ENCODE measurements around the gene PTGER2. TPM values are rescaled to one million over a fixed set of nuclear protein-coding genes. Genes with fewer than 3 reads are reported as not detected.

The PTGER2 gene
- total RNA-seq, 4 donors from 2014 or later = 0.25 to 0.78 TPM; not detected in 2

DNA sequence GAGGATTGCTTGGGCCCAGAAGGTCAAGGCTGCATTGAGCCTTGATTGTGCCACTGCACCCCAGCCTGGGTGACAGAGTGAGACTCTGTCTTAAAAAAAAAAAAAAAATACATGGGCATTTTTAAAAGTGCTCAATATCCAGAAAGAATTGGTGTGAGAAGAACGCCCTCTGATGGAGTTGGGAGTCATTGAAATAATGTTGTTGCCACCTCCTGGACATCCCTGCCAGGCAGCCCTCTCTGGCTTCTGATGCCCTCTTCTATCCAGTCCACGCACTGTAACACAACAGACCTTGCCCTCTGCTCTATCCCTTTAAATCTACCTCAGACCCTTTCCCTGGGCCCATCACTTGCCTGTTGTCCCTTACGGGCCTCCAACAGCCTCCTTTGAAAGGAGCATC, 41.7 kb upstream of the PTGER2 start:
- DNase-seq (no peak), ATAC-seq (no peak)
- no peak overlapping the region for H3K27ac ChIP-seq
- TF ChIP-seq CTCF (IDR thresholded peaks at IDR 0.05 in 4 of 5, conservative IDR thresholded peaks at IDR 0.05 in 1 of 5) (no peak), POLR2A (IDR thresholded peaks at IDR 0.05) (no peak)
- H3K4me3 ChIP-seq = no peak overlapping the region
- peaks cover 3 to 17% (median 9%) of the 10 kb centered on the region in 3 donors for H3K27me3 ChIP-seq
- H3K4me1 ChIP-seq = no peaks in the 10 kb centered on the region
- H3K9me3 ChIP-seq = no peaks in the 10 kb centered on the region
- in situ Hi-C loops (cut with MboI; ENCODE audit: low sequenced_read_pairs in 4 of 4) (no loop called here), intact Hi-C loops (cut with DNase I; ENCODE audit: low total_unique reads) (no loop called here)
- H3K36me3 ChIP-seq = no peaks in the 10 kb centered on the region

DNA sequence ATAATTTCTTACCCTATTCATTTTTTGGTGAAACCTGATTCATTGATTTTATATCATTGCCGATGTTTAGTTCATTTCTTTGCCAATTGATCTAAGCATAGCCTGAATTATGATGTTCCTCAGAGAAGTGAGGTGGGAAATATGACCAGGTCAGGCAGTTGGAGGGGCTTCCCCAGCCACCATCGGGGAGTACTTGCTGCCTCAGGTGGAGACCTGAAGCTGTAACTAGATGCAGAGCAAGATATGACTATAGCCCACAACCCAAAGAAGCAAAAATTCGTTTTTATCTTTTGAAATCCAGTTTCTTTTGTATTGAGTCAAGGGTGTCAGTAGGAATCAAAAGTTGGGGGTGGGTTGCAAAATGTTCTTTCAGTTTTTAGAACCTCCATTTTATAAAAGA, 38.7 kb upstream of the PTGER2 start:
- H3K27ac ChIP-seq = no peak overlapping the region
- no peak overlapping the region for H3K4me3 ChIP-seq
- H3K9me3 ChIP-seq = no peaks in the 10 kb centered on the region
- ATAC-seq (no peak), DNase-seq (no peak)
- intact Hi-C loops (cut with DNase I; ENCODE audit: low total_unique reads) (no loop called here), in situ Hi-C loops (cut with MboI; ENCODE audit: low sequenced_read_pairs in 4 of 4) (no loop called here)
- TF ChIP-seq CTCF (IDR thresholded peaks at IDR 0.05 in 4 of 5, conservative IDR thresholded peaks at IDR 0.05 in 1 of 5) = no peak
- TF ChIP-seq POLR2A (IDR thresholded peaks at IDR 0.05) = no peak
- no peaks in the 10 kb centered on the region for H3K27me3 ChIP-seq
- no peaks in the 10 kb centered on the region for H3K4me1 ChIP-seq
- H3K36me3 ChIP-seq = no peaks in the 10 kb centered on the region

GRCh38 chr14:52277552-52277951, 36.6 kb upstream of the PTGER2 start:
- DNase-seq = no peak
- H3K27me3 ChIP-seq = no peaks in the 10 kb centered on the region
- intact Hi-C loops (cut with DNase I; ENCODE audit: low total_unique reads) (no loop called here), in situ Hi-C loops (cut with MboI; ENCODE audit: low sequenced_read_pairs in 4 of 4) (no loop called here)
- no peaks in the 10 kb centered on the region for H3K4me1 ChIP-seq
- H3K4me3 ChIP-seq = no peak overlapping the region
- TF ChIP-seq CTCF (IDR thresholded peaks at IDR 0.05 in 4 of 5, conservative IDR thresholded peaks at IDR 0.05 in 1 of 5) = no peak
- no peak for TF ChIP-seq POLR2A (IDR thresholded peaks at IDR 0.05)
- no peaks in the 10 kb centered on the region for H3K36me3 ChIP-seq
- no peak for ATAC-seq
- no peak overlapping the region for H3K27ac ChIP-seq
- no peaks in the 10 kb centered on the region for H3K9me3 ChIP-seq

DNA sequence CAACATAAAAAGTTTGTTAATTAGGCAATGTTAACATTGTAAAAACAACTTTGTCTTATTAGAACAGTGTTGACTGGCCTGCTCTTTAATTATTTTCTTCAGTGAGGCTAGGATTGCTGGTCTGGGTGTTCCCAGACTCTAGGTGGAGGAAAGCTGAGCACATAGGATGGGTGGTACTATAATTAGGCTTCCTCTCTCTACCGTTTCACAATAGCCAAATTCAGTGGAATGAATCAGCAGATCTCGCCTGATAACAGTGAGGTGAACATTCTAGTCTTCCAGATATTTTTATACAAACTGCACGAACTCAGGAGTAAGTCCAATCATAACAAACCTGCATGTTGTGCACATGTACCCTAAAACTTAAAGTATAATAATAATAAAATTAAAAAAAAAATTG, 34.7 kb upstream of the PTGER2 start:
- Histone ChIP-seq H3K36me3 (no peaks in the 10 kb centered on the region), H3K9me3 (no peaks in the 10 kb centered on the region), H3K4me1 (no peaks in the 10 kb centered on the region), H3K4me3 (no peak overlapping the region), H3K27ac (peak overlapping the region in 3 of 4 donors; percentile 24 to 46 (median 27)), H3K27me3 (no peaks in the 10 kb centered on the region)
- intact Hi-C loops (cut with DNase I; ENCODE audit: low total_unique reads) = no loop called here
- no peak for DNase-seq
- TF ChIP-seq CTCF (IDR thresholded peaks at IDR 0.05 in 4 of 5, conservative IDR thresholded peaks at IDR 0.05 in 1 of 5) (no peak), POLR2A (IDR thresholded peaks at IDR 0.05) (no peak)
- peak; percentile 65 to 66 for ATAC-seq
- in situ Hi-C loops (cut with MboI; ENCODE audit: low sequenced_read_pairs in 4 of 4) = no loop called here

DNA sequence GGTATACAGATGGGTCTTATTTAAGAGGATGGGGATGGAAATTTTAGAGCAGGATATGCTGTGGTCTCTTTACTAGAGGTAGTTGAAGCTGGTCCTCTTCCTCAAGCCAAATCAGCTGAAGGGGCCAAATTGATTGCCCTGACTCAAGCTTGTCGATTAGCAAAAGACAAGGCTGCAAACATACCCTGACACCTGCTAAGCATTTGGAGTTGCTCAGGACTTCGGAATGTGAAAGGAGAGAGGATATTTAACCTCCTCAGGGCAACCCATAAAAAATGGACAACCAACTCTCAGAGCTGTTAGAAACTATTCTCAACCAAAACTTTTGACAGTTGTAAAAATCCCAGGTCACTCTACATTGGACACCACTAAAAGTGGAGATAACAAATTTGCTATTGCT, 31.0 kb upstream of the PTGER2 start:
- no peak for DNase-seq
- Histone ChIP-seq H3K4me3 (no peak overlapping the region), H3K27me3 (no peaks in the 10 kb centered on the region), H3K36me3 (no peaks in the 10 kb centered on the region), H3K4me1 (no peaks in the 10 kb centered on the region), H3K9me3 (no peaks in the 10 kb centered on the region), H3K27ac (no peak overlapping the region)
- TF ChIP-seq POLR2A (IDR thresholded peaks at IDR 0.05) (no peak), CTCF (IDR thresholded peaks at IDR 0.05 in 4 of 5, conservative IDR thresholded peaks at IDR 0.05 in 1 of 5) (no peak)
- no peak for ATAC-seq
- intact Hi-C loops (cut with DNase I; ENCODE audit: low total_unique reads) (no loop called here), in situ Hi-C loops (cut with MboI; ENCODE audit: low sequenced_read_pairs in 4 of 4) (no loop called here)
